ENCODE measurements around the gene NUDT8. TPM values are rescaled to one million over a fixed set of nuclear protein-coding genes. Genes with fewer than 3 reads are reported as not detected.

NUDT8 gene
- total and polyA plus RNA-seq, 7 donors, result 19.0 to 52.2 (median 34.8) TPM

GRCh38 chr11:67607507-67607906, 22.2 kb downstream of the NUDT8 start:
- Histone ChIP-seq H3K4me3 (peak overlapping the region; percentile 87), H3K36me3 (ENCODE audit: insufficient read depth in 1 of 2, low read depth in 1 of 2) (peaks cover 14 to 45% of the 10 kb centered on the region in 2 donors), H3K4me1 (peaks cover 27% of the 10 kb centered on the region), H3K27ac (peak overlapping the region; percentile 88), H3K27me3 (ENCODE audit: insufficient read depth in 3 of 3, low read length in 2 of 3) (no peaks in the 10 kb centered on the region), H3K9me3 (no peaks in the 10 kb centered on the region)
- intact Hi-C loops (cut with DNase I), result loop anchor here in 1 of 2 donors (5.0 kb wide), 1 partner anchor 35 kb away; no protein-coding TSS in a partner anchor
- DNase-seq, result no peak
- no peak for TF ChIP-seq CTCF (IDR thresholded peaks at IDR 0.05)
- ATAC-seq, result no peak
- 30 to 35% (median 34%) methylated on average over 9 of the region's 9 CpGs for WGBS, 3 donors

- intact Hi-C loops (cut with DNase I), result loop anchor here in 1 of 2 donors (5.0 kb wide), 1 partner anchor 34 kb away; no protein-coding TSS in a partner anchor
- Histone ChIP-seq H3K36me3 (ENCODE audit: insufficient read depth in 1 of 2, low read depth in 1 of 2) (peaks cover 14 to 37% of the 10 kb centered on the region in 2 donors), H3K4me1 (peaks cover 27% of the 10 kb centered on the region), H3K27ac (peak within 1 kb of the TSS; percentile 88), H3K4me3 (peak within 1 kb of the TSS; percentile 87), H3K9me3 (no peaks in the 10 kb centered on the region), H3K27me3 (ENCODE audit: insufficient read depth in 3 of 3, low read length in 2 of 3) (no peaks in the 10 kb centered on the region)
- WGBS, 3 donors, result 0 to 1% (median 1%) methylated on average over 67 to 69 of the region's 69 CpGs
- peak; percentile 98 to 99 (median 98) for ATAC-seq
- TF ChIP-seq CTCF (IDR thresholded peaks at IDR 0.05), result peak; percentile 61
- peak; percentile 98 to 99 for DNase-seq
These were observed 23.0 kb downstream of the NUDT8 start, which contains the start of gene NDUFV1 for GRCh38 chr11:67606492-67607295. Gene NDUFV1 (plus strand): TSS chr11:67606936. CDS start chr11:67607005, 69 bp downstream.

- H3K27ac ChIP-seq, result peak overlapping the region; percentile 88
- DNase-seq (peak in 1 of 2 donors; percentile 40), ATAC-seq (peak; percentile 12 to 48 (median 34))
- intact Hi-C loops (cut with DNase I), result loop anchor here in 1 of 2 donors (5.0 kb wide), 1 partner anchor 34 kb away; no protein-coding TSS in a partner anchor
- peaks cover 10 to 31% of the 10 kb centered on the region in 2 donors for H3K36me3 ChIP-seq (ENCODE audit: insufficient read depth in 1 of 2, low read depth in 1 of 2)
- H3K4me3 ChIP-seq, result peak overlapping the region; percentile 87
- peaks cover 27% of the 10 kb centered on the region for H3K4me1 ChIP-seq
- no peak for TF ChIP-seq CTCF (IDR thresholded peaks at IDR 0.05)
- WGBS, 3 donors, result 24 to 31% (median 28%) methylated on average over 17 of the region's 17 CpGs
- no peaks in the 10 kb centered on the region for H3K9me3 ChIP-seq
- H3K27me3 ChIP-seq (ENCODE audit: insufficient read depth in 3 of 3, low read length in 2 of 3), result no peaks in the 10 kb centered on the region
These were observed 23.6 kb downstream of the NUDT8 start for GRCh38 chr11:67606093-67606491.

GRCh38 chr11:67605231-67606011, 24.3 kb downstream of the NUDT8 start:
- TF ChIP-seq CTCF (IDR thresholded peaks at IDR 0.05), result peak; percentile 10
- intact Hi-C loops (cut with DNase I), result loop anchor here in 1 of 2 donors (5.0 kb wide), 1 partner anchor 33 kb away; no protein-coding TSS in a partner anchor
- DNase-seq (peak in 1 of 2 donors; percentile 48), ATAC-seq (peak in 1 of 4 donors; percentile 35)
- no peaks in the 10 kb centered on the region for H3K27me3 ChIP-seq (ENCODE audit: insufficient read depth in 3 of 3, low read length in 2 of 3)
- whole genome bisulfite sequencing, 3 donors, result 54 to 67% (median 60%) methylated on average over 11 of the region's 11 CpGs
- H3K9me3 ChIP-seq, result no peaks in the 10 kb centered on the region
- peak overlapping the region; percentile 88 for H3K27ac ChIP-seq
- peaks cover 27% of the 10 kb centered on the region for H3K4me1 ChIP-seq
- peaks cover 8 to 24% of the 10 kb centered on the region in 2 donors for H3K36me3 ChIP-seq (ENCODE audit: insufficient read depth in 1 of 2, low read depth in 1 of 2)
- peak overlapping the region; percentile 87 for H3K4me3 ChIP-seq
